Mesodermal cell (in vitro differentiated cells): ENCODE data around the gene ZMYND19.
A peak's percentile ranks its signal among the peaks of the same experiment; 100 is the strongest.

Experiments used
- H3K27ac ChIP-seq: 2 replicates; pipeline ENCODE4 v1.7.0; 2013; ENCODE audit warnings: mild to moderate bottlenecking, low read depth, low read length, moderate library complexity; ENCODE audit not compliant: severe bottlenecking
- H3K36me3 ChIP-seq: 2 replicates; pipeline ENCODE4 v1.7.1; 2013; ENCODE audit warnings: mild to moderate bottlenecking, low read length, moderate library complexity; ENCODE audit not compliant: control insufficient read depth, insufficient read depth
- H3K4me1 ChIP-seq: one replicate; pipeline ENCODE4 v1.7.1; 2013; ENCODE audit warnings: mild to moderate bottlenecking, low read length; ENCODE audit not compliant: insufficient read depth, control insufficient read depth, poor library complexity, severe bottlenecking
- H3K4me3 ChIP-seq: 2 replicates; pipeline ENCODE4 v1.7.0; 2013; ENCODE audit warnings: low read length, control low read depth, mild to moderate bottlenecking; ENCODE audit not compliant: insufficient read depth, poor library complexity, severe bottlenecking; ENCODE audit errors: extremely low read depth
- H3K9me3 ChIP-seq: 2 replicates; pipeline ENCODE4 v1.7.1; 2013; ENCODE audit warnings: mild to moderate bottlenecking, low read length, moderate library complexity; ENCODE audit not compliant: control insufficient read depth
- WGBS, 2 experiments: methylation state at CpG; one replicate each; pipeline ENCODE4 v1.1.5; 2013; ENCODE audit warnings: missing lambda C conversion rate in 2 of 2; ENCODE audit not compliant: insufficient coverage in 2 of 2; 5-methylcytosine and 5-hydroxymethylcytosine counted together

Gene ZMYND19

GRCh38 chr9:137586854-137587253, 3.5 kb downstream of the ZMYND19 start:
- Histone ChIP-seq H3K4me1 (peaks cover 3% of the 10 kb centered on the region), H3K4me3 (no peak overlapping the region), H3K36me3 (peaks cover 67% of the 10 kb centered on the region), H3K9me3 (no peaks in the 10 kb centered on the region), H3K27ac (no peak overlapping the region)
- 93 to 98% methylated on average over 13 to 14 of the region's 14 CpGs for WGBS, 2 experiments

GRCh38 chr9:137583957-137584356, 6.4 kb downstream of the ZMYND19 start:
- no peak overlapping the region for H3K4me3 ChIP-seq
- peaks cover 79% of the 10 kb centered on the region for H3K36me3 ChIP-seq
- no peaks in the 10 kb centered on the region for H3K9me3 ChIP-seq
- no peak overlapping the region for H3K27ac ChIP-seq
- WGBS, 2 experiments, result 90 to 98% methylated on average over 7 to 8 of the region's 8 CpGs
- no peaks in the 10 kb centered on the region for H3K4me1 ChIP-seq

GRCh38 chr9:137583347-137583746, 7.0 kb downstream of the ZMYND19 start:
- Histone ChIP-seq H3K4me3 (no peak overlapping the region), H3K9me3 (no peaks in the 10 kb centered on the region), H3K36me3 (peaks cover 75% of the 10 kb centered on the region), H3K4me1 (no peaks in the 10 kb centered on the region), H3K27ac (no peak overlapping the region)
- 91 to 97% methylated on average over 10 to 14 of the region's 14 CpGs for WGBS, 2 experiments

GRCh38 chr9:137582286-137582860, 7.9 kb downstream of the ZMYND19 start:
- Histone ChIP-seq H3K4me3 (no peak overlapping the region), H3K4me1 (peaks cover 5% of the 10 kb centered on the region), H3K27ac (no peak overlapping the region), H3K9me3 (no peaks in the 10 kb centered on the region), H3K36me3 (peaks cover 65% of the 10 kb centered on the region)
- 92 to 93% methylated on average over 17 to 20 of the region's 20 CpGs for WGBS, 2 experiments

- Histone ChIP-seq H3K9me3 (no peaks in the 10 kb centered on the region), H3K4me3 (no peak overlapping the region), H3K27ac (no peak overlapping the region), H3K36me3 (peaks cover 59% of the 10 kb centered on the region), H3K4me1 (peaks cover 8% of the 10 kb centered on the region)
- WGBS, 2 experiments, result 95% methylated on average over 19 to 20 of the region's 22 CpGs
Measured at GRCh38 chr9:137581361-137582285, 8.7 kb downstream of the ZMYND19 start.

GRCh38 chr9:137580954-137581322, 9.4 kb downstream of the ZMYND19 start:
- Histone ChIP-seq H3K4me3 (no peak overlapping the region), H3K36me3 (peaks cover 59% of the 10 kb centered on the region), H3K4me1 (peaks cover 8% of the 10 kb centered on the region), H3K27ac (no peak overlapping the region), H3K9me3 (no peaks in the 10 kb centered on the region)
- 94 to 96% methylated on average over 3 to 4 of the region's 4 CpGs for WGBS, 2 experiments

GRCh38 chr9:137580209-137580953, 9.9 kb downstream of the ZMYND19 start:
- WGBS, 2 experiments, result 90 to 94% methylated on average over 21 to 22 of the region's 23 CpGs
- H3K27ac ChIP-seq, result no peak overlapping the region

GRCh38 chr9:137579259-137579604, 11.1 kb downstream of the ZMYND19 start:
- Histone ChIP-seq H3K27ac (peak overlapping the region; percentile 64), H3K36me3 (peaks cover 59% of the 10 kb centered on the region), H3K4me1 (peaks cover 8% of the 10 kb centered on the region), H3K9me3 (no peaks in the 10 kb centered on the region), H3K4me3 (peak overlapping the region; percentile 93)
- 67 to 72% methylated on average over 16 to 19 of the region's 19 CpGs for WGBS, 2 experiments

More at GRCh38 chr9:137580209-137580953, 9.9 kb downstream of the ZMYND19 start:
- peaks cover 59% of the 10 kb centered on the region for H3K36me3 ChIP-seq
- no peak overlapping the region for H3K4me3 ChIP-seq
- peaks cover 8% of the 10 kb centered on the region for H3K4me1 ChIP-seq
- H3K9me3 ChIP-seq, result no peaks in the 10 kb centered on the region

- peaks cover 58% of the 10 kb centered on the region for H3K36me3 ChIP-seq
- H3K27ac ChIP-seq, result peak within 1 kb of the TSS; percentile 73
- peaks cover 8% of the 10 kb centered on the region for H3K4me1 ChIP-seq
- WGBS, 2 experiments, result 4 to 6% methylated on average over 81 to 82 of the region's 82 CpGs
- no peaks in the 10 kb centered on the region for H3K9me3 ChIP-seq
- H3K4me3 ChIP-seq, result peak within 1 kb of the TSS; percentile 93
Measured at GRCh38 chr9:137578518-137579258, 11.6 kb downstream of the ZMYND19 start, which contains the start of gene DPH7. TSS of gene DPH7 (minus strand) at chr9:137578925. CDS start at chr9:137578777, 148 bp downstream.
